ENCODE measurements around the gene BAG5. TPM values are rescaled to one million over a fixed set of nuclear protein-coding genes. Genes with fewer than 3 reads are reported as not detected.
A peak's percentile ranks its signal among the peaks of the same experiment; 100 is the strongest.

BAG5 gene
- total and polyA plus RNA-seq, 2 of the 4 experiments (the other 2 are of a cell fraction): 6.7 to 22.2 TPM

DNA sequence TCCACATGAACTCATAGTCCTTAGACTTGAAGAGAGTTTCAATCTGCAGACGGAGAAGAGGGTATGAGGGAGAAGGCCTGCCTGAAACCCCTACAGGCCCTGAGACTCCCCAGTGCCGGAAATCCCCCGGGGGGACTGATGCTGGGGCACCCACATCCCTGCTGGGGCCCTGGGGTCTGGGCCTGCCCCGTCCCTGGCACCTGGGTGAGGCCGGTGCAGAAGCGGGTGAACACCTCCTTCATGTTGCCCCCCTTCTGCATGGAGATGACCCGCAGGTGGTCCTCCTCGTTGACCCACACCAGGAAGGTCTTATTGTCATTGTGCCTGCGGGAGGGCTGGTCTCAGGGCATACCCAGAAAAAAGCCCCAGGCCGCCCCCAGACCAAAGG, 42.2 kb downstream of the BAG5 start:
- Histone ChIP-seq H2AK5ac (ENCODE audit: low read depth, low read length) (no peak overlapping the region), H3K27ac (ENCODE audit: insufficient read depth, low read length) (no peak overlapping the region), H3K56ac (ENCODE audit: extremely low read depth, insufficient read depth, low read length) (no peak overlapping the region), H3K9me3 (ENCODE audit: control insufficient read depth, insufficient read depth, low read length) (no peaks in the 10 kb centered on the region), H3K9ac (ENCODE audit: low read depth, low read length) (no peak overlapping the region), H3K4ac (ENCODE audit: low read depth, low read length) (no peak overlapping the region), H4K20me1 (ENCODE audit: insufficient read depth, low read length) (peaks cover 11% of the 10 kb centered on the region), H3K18ac (ENCODE audit: low read depth, low read length) (no peak overlapping the region), H3K36me3 (ENCODE audit: control insufficient read depth, insufficient read depth, low read length) (no peaks in the 10 kb centered on the region), H4K91ac (ENCODE audit: insufficient read depth, low read depth, low read length) (no peak overlapping the region), H3K4me3 (ENCODE audit: insufficient read depth, low read depth, low read length) (no peak overlapping the region), H3K14ac (replicated peaks; ENCODE audit: low read depth, low read length) (no peak overlapping the region), H3K23ac (ENCODE audit: low read depth, low read length) (no peak overlapping the region), H2AK9ac (replicated peaks; ENCODE audit: low read depth, low read length, poor library complexity) (peak overlapping the region; percentile 25), H2BK5ac (ENCODE audit: low read depth, low read length, poor library complexity, severe bottlenecking) (no peak overlapping the region), H3K79me1 (ENCODE audit: low read depth in 1 of 2, low read length in 2 of 2) (peaks cover 0 to 5% of the 10 kb centered on the region in 2 experiments; a peak in 1 of 4 replicates), H4K5ac (ENCODE audit: low read depth, low read length) (no peak overlapping the region), H3K4me1 (ENCODE audit: control insufficient read depth, insufficient read depth, low read length) (peaks cover 18% of the 10 kb centered on the region), H2BK15ac (ENCODE audit: low read depth, low read length) (no peak overlapping the region), H3K9me1 (ENCODE audit: insufficient read depth, low read length) (no peaks in the 10 kb centered on the region), H2BK120ac (ENCODE audit: low read depth, low read length) (no peak overlapping the region), H2AFZ (replicated peaks; ENCODE audit: low read length, poor library complexity) (no peak overlapping the region), H3K27me3 (ENCODE audit: control insufficient read depth, insufficient read depth, low read length) (peaks cover 15% of the 10 kb centered on the region), H3K4me2 (ENCODE audit: low read depth, low read length) (no peak overlapping the region), H2BK20ac (ENCODE audit: low read depth, low read length) (no peak overlapping the region), H4K8ac (ENCODE audit: low read depth in 2 of 2, low read length in 2 of 2) (no peak overlapping the region)
- POLR2A ChIA-PET (ENCODE audit: unreplicated experiment): no interaction called here
- no TSS peak for BruUV-seq (replicated peaks)
- dilution Hi-C loops (cut with HindIII; ENCODE audit: low sequenced_read_pairs, unreplicated experiment) (no loop called here), in situ Hi-C loops (cut with MboI; ENCODE audit: low sequenced_read_pairs) (no loop called here), intact Hi-C loops (cut with micrococcal nuclease) (no loop called here)
- ATAC-seq (ENCODE audit: low read depth): no peak
- DNase-seq: no peak
- TF ChIP-seq RAD21 (IDR thresholded peaks at IDR 0.05; ENCODE audit: low read length) (no peak), CEBPB (IDR thresholded peaks at IDR 0.05; ENCODE audit: low read depth, low read length) (no peak), MXI1 (IDR thresholded peaks at IDR 0.05; ENCODE audit: borderline replicate concordance, low read depth, low read length) (no peak), CHD1 (IDR thresholded peaks at IDR 0.05; ENCODE audit: low read depth, low read length) (no peak), MAZ (IDR thresholded peaks at IDR 0.05; ENCODE audit: borderline replicate concordance, low read depth, low read length) (no peak), SMC3 (IDR thresholded peaks at IDR 0.05; ENCODE audit: low read depth, low read length) (no peak), RCOR1 (IDR thresholded peaks at IDR 0.05; ENCODE audit: insufficient replicate concordance, low read length) (no peak), BHLHE40 (IDR thresholded peaks at IDR 0.05; ENCODE audit: low read depth, low read length) (no peak), POLR2A (IDR thresholded peaks at IDR 0.05; ENCODE audit: low read depth, low read length) (no peak), RFX5 (IDR thresholded peaks at IDR 0.05; ENCODE audit: low read depth, low read length) (no peak), NFE2L2 (IDR thresholded peaks at IDR 0.05; ENCODE audit: low read depth, low read length) (no peak)
- TF ChIP-seq, protein P1, sequence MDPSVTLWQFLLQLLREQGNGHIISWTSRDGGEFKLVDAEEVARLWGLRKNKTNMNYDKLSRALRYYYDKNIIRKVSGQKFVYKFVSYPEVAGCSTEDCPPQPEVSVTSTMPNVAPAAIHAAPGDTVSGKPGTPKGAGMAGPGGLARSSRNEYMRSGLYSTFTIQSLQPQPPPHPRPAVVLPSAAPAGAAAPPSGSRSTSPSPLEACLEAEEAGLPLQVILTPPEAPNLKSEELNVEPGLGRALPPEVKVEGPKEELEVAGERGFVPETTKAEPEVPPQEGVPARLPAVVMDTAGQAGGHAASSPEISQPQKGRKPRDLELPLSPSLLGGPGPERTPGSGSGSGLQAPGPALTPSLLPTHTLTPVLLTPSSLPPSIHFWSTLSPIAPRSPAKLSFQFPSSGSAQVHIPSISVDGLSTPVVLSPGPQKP (IDR thresholded peaks at IDR 0.05; ENCODE audit: borderline replicate concordance, low read depth, low read length): no peak
- TF ChIP-seq, protein P2, sequence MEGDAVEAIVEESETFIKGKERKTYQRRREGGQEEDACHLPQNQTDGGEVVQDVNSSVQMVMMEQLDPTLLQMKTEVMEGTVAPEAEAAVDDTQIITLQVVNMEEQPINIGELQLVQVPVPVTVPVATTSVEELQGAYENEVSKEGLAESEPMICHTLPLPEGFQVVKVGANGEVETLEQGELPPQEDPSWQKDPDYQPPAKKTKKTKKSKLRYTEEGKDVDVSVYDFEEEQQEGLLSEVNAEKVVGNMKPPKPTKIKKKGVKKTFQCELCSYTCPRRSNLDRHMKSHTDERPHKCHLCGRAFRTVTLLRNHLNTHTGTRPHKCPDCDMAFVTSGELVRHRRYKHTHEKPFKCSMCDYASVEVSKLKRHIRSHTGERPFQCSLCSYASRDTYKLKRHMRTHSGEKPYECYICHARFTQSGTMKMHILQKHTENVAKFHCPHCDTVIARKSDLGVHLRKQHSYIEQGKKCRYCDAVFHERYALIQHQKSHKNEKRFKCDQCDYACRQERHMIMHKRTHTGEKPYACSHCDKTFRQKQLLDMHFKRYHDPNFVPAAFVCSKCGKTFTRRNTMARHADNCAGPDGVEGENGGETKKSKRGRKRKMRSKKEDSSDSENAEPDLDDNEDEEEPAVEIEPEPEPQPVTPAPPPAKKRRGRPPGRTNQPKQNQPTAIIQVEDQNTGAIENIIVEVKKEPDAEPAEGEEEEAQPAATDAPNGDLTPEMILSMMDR (conservative IDR thresholded peaks at IDR 0.05; ENCODE audit: low read depth, low read length): no peak
- TF ChIP-seq, protein P3, sequence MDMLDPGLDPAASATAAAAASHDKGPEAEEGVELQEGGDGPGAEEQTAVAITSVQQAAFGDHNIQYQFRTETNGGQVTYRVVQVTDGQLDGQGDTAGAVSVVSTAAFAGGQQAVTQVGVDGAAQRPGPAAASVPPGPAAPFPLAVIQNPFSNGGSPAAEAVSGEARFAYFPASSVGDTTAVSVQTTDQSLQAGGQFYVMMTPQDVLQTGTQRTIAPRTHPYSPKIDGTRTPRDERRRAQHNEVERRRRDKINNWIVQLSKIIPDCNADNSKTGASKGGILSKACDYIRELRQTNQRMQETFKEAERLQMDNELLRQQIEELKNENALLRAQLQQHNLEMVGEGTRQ (IDR thresholded peaks at IDR 0.05; ENCODE audit: low read depth, low read length): no peak
- CTCF ChIA-PET: interaction anchor here (0.5 to 0.6 kb wide), 2 partner anchors 20 to 306 kb away, joined by 4 read pairs; no protein-coding TSS in a partner anchor
- 79% methylated on average over 3 of the region's 10 CpGs; no CpG with 5 or more reads in 1 of the 2 experiments for WGBS, 2 experiments (ENCODE audit: extremely low coverage in 2 of 2, insufficient read length in 1 of 2)
